GM23338 (cell line): ENCODE measurements around the gene METTL24.

ENCODE experiments used
- CREB1 ChIP-seq: fragments of 250-450 bp; sonication (Bioruptor Pico); IDR thresholded peaks from 2 replicates; pipeline ENCODE4 v1.5.0; 2020; ENCODE audit warnings: low read depth, mild to moderate bottlenecking, moderate library complexity
- EZH2 ChIP-seq: fragments of 200-600 bp; sonication (generic); IDR thresholded peaks from one replicate; pipeline ENCODE4 v1.8.0; 2017; ENCODE audit warnings: antibody characterized with exemption, mild to moderate bottlenecking, low read depth; ENCODE audit not compliant: unreplicated experiment
- EZH2phosphoT487 ChIP-seq: fragments of 200-600 bp; sonication (generic); IDR thresholded peaks from one replicate; pipeline ENCODE4 v1.8.1; 2018; ENCODE audit warnings: antibody characterized with exemption; ENCODE audit not compliant: unreplicated experiment
- JUNB ChIP-seq: IDR thresholded peaks from one replicate; pipeline ENCODE4 v1.6.1; 2016; ENCODE audit warnings: antibody characterized with exemption; ENCODE audit not compliant: unreplicated experiment
- POLR2AphosphoS5 ChIP-seq: IDR thresholded peaks from 2 replicates; pipeline ENCODE4 v1.6.1; 2016; ENCODE audit warnings: antibody characterized with exemption, low read depth
- REST ChIP-seq: IDR thresholded peaks from one replicate; pipeline ENCODE4 v1.6.1; 2018; ENCODE audit warnings: antibody characterized with exemption; ENCODE audit not compliant: unreplicated experiment
- STAT1 ChIP-seq: IDR thresholded peaks from one replicate; pipeline ENCODE4 v1.6.1; 2016; ENCODE audit warnings: antibody characterized with exemption; ENCODE audit not compliant: unreplicated experiment
- ZNF114 ChIP-seq: fragments of 250-450 bp; sonication (Bioruptor Pico); IDR thresholded peaks from 2 replicates; pipeline ENCODE4 v1.5.0; 2020; ENCODE audit warnings: mild to moderate bottlenecking, moderate library complexity
- ZNF462 ChIP-seq: fragments of 250-450 bp; sonication (Bioruptor Pico); IDR thresholded peaks from 2 replicates; pipeline ENCODE4 v1.5.0; 2020; ENCODE audit warnings: mild to moderate bottlenecking, moderate library complexity
- TF ChIP-seq, protein P1 (sequence below), 2 experiments: fragments of 200-600 bp in 1 of 2; sonication (generic) in 1 of 2; conservative IDR thresholded peaks; 2 replicates each; pipeline versions ENCODE4 v1.5.1 to v1.6.1; 2016 to 2017; ENCODE audit warnings: antibody characterized with exemption in 2 of 2, low read depth in 2 of 2, mild to moderate bottlenecking in 2 of 2, moderate library complexity in 1 of 2
- TF ChIP-seq, protein P2 (sequence below): IDR thresholded peaks from 2 replicates; pipeline ENCODE4 v1.6.1; 2016; ENCODE audit warnings: antibody characterized with exemption

GRCh38 chr6:110331390-110331789, 26.8 kb downstream of the METTL24 start:
- TF ChIP-seq ZNF462 (CRISPR knock-in tag): no peak
- no peak for TF ChIP-seq EZH2
- TF ChIP-seq, protein P1, sequence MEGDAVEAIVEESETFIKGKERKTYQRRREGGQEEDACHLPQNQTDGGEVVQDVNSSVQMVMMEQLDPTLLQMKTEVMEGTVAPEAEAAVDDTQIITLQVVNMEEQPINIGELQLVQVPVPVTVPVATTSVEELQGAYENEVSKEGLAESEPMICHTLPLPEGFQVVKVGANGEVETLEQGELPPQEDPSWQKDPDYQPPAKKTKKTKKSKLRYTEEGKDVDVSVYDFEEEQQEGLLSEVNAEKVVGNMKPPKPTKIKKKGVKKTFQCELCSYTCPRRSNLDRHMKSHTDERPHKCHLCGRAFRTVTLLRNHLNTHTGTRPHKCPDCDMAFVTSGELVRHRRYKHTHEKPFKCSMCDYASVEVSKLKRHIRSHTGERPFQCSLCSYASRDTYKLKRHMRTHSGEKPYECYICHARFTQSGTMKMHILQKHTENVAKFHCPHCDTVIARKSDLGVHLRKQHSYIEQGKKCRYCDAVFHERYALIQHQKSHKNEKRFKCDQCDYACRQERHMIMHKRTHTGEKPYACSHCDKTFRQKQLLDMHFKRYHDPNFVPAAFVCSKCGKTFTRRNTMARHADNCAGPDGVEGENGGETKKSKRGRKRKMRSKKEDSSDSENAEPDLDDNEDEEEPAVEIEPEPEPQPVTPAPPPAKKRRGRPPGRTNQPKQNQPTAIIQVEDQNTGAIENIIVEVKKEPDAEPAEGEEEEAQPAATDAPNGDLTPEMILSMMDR (conservative IDR thresholded peaks at IDR 0.05; ENCODE audit: low read depth in 2 of 2): no peak
- TF ChIP-seq CREB1 (CRISPR knock-in tag): no peak
- no peak for TF ChIP-seq POLR2AphosphoS5
- TF ChIP-seq REST: no peak
- no peak for TF ChIP-seq EZH2phosphoT487
- TF ChIP-seq ZNF114 (CRISPR knock-in tag): no peak
- TF ChIP-seq STAT1: no peak
- TF ChIP-seq, protein P2, sequence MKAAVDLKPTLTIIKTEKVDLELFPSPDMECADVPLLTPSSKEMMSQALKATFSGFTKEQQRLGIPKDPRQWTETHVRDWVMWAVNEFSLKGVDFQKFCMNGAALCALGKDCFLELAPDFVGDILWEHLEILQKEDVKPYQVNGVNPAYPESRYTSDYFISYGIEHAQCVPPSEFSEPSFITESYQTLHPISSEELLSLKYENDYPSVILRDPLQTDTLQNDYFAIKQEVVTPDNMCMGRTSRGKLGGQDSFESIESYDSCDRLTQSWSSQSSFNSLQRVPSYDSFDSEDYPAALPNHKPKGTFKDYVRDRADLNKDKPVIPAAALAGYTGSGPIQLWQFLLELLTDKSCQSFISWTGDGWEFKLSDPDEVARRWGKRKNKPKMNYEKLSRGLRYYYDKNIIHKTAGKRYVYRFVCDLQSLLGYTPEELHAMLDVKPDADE: no peak
- no peak for TF ChIP-seq JUNB
